ENCODE measurements around the gene RAB5IF.
A peak's percentile ranks its signal among the peaks of the same experiment; 100 is the strongest.
"Not testable (repeated sequence)": the region's sequence is repeated elsewhere in the genome, so short reads cannot be mapped to it uniquely, and the experiment has no call there.

Gene RAB5IF

DNA sequence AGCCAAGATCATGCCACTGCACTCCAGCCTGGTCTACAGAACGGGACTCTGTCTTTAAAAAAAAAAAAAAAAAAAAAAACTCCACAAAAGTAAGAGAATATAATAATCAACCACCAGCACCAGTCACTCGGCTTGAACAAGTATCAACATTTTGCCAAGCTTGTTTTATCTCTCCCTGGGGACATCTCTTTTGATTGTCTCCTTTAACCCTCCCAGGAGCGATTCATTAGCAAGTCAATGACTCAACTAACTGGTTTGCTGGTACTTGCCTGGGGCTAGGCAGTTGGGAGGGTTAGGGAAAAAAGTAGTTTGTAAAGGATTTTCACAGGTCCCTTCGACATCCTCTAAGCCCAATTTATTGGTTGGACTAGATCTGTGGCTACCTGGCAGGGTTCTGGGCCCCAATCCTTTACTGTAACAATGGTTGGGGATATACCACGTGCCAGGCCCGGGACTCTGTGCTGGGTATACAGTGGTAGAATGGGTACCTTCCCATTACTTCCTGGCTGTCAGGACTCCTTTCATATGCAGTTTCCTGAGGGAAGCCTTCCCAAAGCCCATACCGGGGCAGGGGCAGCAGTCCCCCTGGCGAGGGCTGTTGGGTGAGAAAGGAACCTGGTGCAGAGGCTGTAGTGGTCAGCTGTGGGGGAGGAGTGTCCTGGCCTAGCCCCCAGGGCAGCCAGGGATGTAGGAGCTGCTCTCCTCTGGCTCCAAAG is 20.0 kb upstream of the RAB5IF start:
- peak; percentile 100 for DNase-seq (ENCODE audit: low spot score)

DNA sequence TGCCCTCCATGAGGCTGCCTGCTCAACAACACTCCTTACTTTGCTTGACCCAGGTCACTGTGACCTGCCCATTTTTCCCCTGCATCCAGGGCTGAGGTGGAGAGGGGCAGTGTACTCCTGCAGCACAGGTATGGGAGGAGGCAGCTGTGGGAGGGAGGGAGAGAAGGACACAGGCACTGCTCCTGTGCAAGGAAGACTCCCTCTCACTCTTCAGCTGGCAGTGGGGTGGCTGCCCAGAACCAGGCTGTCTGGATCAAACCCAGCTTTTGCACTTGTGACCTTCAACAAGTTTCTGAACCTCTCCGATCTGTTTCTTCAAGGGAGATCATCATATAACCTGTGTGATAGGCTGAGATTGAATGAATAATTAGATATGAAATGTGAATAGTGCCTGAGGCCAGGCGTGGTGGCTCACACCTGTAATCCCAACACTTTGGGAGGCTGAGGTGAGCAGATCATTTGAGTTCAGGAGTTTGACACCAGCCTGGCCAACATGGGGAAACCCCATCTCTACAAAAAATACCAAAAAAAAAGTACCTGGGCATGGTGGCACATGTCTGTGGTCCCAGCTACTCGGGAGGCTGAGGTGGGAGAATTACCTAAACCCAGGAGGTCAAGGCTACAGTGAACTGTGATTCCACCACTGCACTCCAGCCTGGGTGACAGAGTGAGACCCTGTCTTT is 18.1 kb upstream of the RAB5IF start:
- DNase-seq (ENCODE audit: low spot score): no peak

DNA sequence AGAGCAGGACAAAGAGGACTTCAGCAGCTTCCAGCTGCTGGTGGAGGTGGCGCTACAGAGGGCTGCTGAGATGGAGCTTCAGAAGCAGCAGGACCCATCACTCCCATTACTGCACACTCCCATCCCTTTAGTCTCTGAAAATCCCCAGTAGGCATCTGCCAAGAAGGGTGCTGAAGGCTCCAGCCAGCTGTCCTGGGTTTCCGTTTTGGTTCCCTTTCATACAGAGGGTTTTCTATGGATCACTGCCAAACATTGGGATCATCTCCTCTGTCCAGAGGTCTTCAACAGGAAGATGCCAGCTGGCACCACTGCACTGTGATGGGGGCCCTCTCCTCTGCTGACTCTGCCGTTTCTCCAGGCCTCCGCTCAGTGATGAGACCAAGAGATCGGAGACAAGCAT is 14.3 kb upstream of the RAB5IF start:
- DNase-seq (ENCODE audit: low spot score): no peak

GRCh38 chr20:36591854-36592641 is 13.5 kb upstream of the RAB5IF start:
- DNase-seq (ENCODE audit: low spot score): no peak

DNA sequence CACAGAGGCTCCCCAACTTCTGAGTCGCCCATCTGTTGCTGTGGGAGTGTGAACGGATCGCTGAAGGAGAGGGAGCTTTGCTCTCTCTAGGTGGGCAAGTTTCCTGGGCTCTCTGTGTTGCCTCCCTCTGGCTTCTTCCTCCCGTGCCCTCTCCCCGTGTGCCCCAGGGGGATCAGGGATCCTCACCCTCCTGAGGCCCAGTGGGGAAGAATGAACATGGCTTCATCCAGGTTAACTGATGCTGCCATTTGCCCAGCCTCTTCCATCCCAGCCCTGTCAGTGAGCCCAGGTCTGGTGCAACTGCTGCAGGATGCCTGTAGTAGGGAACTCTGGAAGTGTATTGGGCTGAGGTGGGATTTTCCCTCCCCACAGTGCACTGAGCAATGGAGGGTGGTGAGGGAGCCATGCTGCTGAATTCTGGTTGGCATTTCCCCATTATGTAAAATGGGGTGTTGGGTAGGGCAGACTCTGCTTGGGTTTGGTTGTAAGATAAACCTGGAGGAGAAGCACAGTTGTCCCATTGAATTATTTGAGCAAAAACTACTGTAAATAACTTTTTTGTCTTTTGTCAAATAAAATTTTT is 12.1 kb upstream of the RAB5IF start:
- no peak for DNase-seq (ENCODE audit: low spot score)

GRCh38 chr20:36599912-36600345 is 5.7 kb upstream of the RAB5IF start:
- no peak for DNase-seq (ENCODE audit: low spot score)

DNA sequence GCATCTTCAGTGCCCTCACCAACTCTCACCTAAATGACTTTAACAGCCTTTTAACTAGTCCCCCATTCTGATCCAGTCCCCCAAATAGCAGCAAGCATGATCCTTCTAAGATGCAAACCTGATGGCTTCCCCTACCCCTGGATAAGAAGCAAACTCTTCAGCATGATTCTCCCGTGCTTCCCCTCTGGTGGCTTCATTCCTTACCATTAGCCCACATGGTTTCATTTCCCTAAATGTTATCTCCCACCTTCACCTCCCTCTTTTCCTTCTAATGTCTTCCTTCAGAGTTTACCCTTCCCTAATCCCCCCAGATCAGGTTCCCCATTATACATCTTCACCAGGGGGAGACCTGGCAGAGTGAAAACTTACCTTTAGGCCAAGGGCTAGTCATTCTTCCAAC is 4.0 kb upstream of the RAB5IF start:
- no peak for DNase-seq (ENCODE audit: low spot score)

GRCh38 chr20:36604952-36605398 is 604 bp upstream of the RAB5IF start:
- no peak for DNase-seq (ENCODE audit: low spot score)

DNA sequence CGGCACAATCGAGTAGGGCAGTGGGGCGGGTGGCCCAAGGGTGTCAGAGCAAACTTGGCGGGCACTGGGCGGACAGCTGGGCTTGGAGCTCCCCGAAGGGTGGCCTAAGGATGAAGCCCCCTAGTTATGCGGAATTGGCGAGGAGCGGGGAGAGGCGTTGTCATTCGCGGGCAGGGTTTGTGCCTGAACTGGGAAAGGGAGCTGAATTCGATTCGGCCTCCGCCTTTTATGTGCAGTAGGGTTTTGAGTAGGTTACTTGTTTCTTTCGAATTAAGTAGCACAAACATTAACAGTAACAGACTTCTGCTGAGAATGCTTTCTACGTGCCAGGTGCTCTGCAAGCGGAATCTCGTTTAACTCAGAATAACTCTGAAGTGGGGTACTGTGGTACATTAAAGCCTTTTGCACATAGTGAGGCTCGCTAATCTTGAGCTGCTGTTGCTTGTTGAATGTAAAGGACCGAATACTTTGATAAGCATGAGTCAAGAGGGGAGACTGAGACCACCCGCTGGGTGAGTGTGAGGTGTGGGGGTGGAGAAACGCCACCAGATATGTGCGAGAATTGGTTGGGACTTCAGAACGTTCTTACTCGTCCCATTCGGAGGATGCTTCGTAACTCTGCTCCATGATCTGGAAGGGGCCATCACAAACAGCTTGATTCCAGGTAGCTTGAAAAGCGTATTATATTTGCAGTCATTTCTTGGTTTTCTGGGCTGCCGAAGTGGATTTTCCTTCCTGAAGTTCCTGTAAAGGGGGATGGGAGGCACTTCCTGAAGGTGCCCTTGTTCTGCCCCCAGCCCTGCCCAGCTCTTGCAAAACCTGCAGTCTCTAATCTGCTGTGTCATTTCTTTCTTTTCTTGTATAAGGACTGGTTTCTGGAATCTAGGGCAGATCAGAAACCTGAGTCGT is 833 bp downstream of the RAB5IF start:
- DNase-seq (ENCODE audit: low spot score): no peak

DNA sequence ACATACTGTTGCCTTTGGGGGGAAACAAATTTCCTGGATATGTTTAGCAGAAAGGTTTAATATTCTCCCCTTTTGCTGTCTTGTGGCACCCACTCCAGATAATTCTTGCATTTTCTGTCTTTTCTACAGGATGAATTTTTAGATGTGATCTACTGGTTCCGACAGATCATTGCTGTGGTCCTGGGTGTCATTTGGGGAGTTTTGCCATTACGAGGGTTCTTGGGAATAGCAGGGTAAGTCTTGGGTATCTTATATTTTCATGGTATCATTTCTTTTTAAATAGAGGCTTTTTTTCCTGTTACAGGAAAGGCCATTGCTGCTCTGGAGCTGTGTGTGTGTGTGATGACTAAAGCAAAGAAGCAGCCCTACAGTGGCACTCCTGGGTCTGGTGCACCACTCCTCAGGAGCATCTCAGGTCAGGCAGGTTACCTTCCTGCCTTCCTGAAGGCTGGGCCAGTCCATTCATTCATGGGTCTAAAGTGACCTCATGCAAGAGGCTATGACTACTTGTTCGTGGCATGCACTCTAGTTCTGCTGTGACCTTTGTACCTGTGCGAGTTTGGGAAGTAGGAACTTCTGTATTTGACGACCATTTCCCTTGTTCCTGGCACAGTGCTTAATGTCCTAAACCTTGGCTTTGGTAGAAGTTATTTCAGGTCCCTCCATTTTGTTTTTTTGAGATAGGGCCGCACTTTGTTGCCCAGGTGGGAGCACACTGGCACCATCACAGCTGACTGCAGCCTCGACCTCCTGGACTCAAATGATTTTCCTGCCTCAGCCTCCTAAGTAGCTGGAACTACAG is 2.2 kb downstream of the RAB5IF start:
- no peak for DNase-seq (ENCODE audit: low spot score)

DNA sequence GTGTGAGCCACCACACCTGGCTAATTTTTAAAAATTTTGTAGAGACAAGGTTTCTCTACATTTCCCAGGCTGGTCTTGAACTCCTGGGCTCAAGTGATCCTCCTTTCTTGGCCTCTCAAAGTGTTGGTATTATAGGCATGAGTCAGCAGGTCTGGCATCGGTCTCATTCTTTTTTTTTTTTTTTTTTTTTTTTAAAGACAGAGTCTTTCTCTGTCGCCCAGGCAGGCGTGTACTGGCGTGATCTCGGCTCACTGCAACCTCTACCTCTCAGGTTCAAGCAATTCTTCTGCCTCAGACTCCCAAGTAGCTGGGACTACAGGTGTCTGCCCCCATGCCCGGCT is 2.8 kb downstream of the RAB5IF start:
- DNase-seq (ENCODE audit: low spot score): not testable (repeated sequence)

DNA sequence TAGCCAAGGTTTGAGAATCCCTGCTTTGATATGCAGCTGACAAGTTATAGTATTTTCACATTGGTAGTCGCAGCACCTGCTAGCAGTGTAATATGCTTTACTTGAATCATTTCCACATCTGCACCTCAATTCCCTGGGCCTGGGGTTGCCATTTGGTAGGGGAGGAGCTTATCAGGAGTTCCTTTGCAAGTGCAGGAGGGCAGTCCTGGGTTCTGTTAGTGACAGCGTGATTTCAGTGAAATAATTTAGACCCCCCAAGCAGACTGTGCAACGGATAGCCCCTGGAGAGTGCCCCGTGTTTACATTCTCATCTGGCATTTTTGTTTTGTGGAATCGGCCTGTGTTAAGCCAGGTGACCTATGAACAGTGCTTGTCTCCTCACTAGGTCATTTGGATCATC is 6.0 kb downstream of the RAB5IF start:
- DNase-seq (ENCODE audit: low spot score): no peak

DNA sequence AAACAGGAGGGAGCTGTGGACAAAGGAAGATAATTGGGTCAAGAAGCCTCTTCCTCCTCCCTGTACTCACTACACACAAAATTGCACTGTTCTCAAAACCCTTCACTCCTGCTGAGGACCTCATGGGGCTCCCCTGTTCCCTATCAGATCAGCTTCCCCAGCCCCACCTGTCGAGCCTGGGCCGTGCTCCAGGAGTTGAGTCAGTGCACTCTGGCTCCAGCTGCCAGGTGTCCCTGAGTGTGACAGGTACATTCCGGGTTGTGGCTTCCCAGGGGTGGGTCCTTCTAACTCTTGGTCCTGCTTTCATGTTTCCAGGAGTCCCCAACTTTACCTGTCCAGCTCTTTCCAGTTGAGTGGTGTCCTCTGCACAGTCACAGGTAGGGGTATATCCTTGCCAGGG is 8.4 kb downstream of the RAB5IF start:
- DNase-seq (ENCODE audit: low spot score): no peak

DNA sequence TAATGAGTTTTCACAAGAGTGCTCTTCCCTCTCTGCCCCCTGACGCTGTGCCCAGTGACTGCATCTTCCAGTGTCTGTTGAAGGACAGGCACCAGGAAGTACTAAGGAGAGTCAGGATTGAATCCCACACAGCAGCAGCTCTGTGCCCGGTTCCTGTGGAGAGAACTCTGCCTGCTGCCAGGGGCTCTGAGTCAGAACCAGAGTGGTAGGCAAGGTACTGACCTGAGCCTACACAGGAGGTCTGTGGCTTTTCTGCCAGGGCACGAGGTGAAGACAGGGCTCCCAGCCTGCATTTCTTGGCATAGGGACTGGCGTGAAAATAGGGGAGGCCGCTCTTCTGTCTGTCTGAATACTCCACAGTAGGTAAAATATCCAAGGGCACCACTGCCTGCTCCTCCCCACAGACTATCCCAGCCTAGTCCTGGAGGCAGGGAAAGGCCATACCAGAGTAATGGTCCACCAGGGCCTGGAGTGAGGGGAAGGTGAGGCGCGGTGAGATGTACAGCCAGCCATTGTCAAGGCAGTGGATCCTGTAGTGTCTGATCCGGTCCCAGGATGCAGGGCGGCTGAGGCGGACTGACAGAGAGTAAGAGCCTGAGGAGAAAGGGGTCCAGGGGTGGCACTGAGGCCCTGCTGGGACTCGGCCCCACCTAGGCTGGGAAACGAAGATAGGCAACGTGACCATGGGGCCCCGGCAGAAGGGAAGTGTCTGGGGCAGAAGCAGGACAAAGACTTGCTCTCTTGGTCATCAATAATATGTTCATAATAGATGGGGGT is 9.4 kb downstream of the RAB5IF start:
- DNase-seq (ENCODE audit: low spot score): no peak

- DNase-seq (ENCODE audit: low spot score): no peak
Observed at GRCh38 chr20:36620917-36621316, 15.3 kb downstream of the RAB5IF start.

GRCh38 chr20:36623444-36623843 is 17.9 kb downstream of the RAB5IF start:
- DNase-seq (ENCODE audit: low spot score): no peak

DNA sequence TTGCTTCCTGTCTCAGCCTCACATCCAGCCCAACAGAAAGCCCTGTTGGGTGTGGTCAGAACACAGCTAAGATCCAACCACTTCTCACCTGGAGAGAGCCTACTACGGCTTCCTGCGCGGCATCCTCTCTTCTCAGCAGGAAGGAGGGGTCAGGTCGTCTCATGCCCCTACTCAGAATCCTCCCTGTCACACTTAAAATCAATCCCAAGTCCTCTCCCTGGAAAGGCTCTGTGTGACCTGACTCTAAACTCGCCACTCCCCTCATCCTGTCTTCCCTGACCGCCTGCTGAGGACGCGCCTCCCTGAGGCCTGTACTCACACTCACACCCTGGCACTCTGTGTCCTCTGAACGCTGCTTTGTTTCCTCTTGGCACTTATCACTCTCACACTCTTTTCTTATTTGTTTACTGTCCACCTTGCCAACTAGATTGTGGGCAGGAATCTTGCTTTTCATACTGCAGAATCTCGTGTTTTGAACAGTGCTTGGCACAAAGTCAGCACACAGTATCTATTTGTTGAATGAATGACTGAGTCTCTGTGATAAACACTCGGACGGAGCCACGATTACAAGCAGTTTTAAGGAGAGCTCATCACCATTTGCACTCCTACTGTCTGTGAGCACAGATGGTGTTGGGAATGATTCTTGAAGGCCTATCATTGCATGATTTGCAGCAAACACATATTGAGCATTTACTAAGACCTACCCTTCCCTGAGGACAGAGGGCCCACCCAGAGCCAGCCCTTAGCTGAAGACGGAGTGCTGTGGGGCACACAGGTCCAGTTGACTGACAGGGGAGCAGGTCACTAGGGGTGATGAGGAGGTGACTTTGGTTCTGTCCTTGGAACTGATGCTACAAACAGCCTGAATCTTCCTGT is 18.7 kb downstream of the RAB5IF start:
- no peak for DNase-seq (ENCODE audit: low spot score)

DNA sequence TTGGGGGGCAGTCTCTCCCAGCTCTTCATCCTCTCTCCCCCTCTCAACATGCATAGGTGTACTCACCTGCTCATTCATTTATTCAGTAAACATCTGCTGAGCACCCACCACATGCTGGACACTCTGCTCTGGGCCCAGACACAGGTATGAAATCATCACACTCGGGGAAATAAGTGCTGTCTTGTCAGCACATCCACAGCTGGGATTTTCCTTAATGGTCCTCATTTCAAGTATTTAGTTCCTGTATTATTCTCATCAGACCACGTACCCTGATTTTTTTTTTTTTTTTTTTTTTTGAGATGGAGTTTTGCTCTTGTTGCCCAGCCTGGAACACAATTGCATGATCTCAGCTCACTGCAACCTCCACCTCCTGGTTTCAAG is 19.4 kb downstream of the RAB5IF start:
- DNase-seq (ENCODE audit: low spot score): no peak

- DNase-seq (ENCODE audit: low spot score): no peak
Observed at GRCh38 chr20:36628076-36628475, 22.5 kb downstream of the RAB5IF start.
